GM18499 (cell line): Measurements from ENCODE around the gene PRPSAP2.

ENCODE experiments used
- ATAC-seq: cut with Tn5 transposase; IDR thresholded peaks from one replicate; pipeline ENCODE4 v1.9.1; 2021; ENCODE audit warnings: moderate number of reproducible peaks; ENCODE audit not compliant: insufficient read depth, unreplicated experiment

The PRPSAP2 gene

GRCh38 chr17:18960241-18960665, 102.3 kb downstream of the PRPSAP2 start:
- no peak for ATAC-seq

GRCh38 chr17:18960803-18961511, 103.0 kb downstream of the PRPSAP2 start:
- ATAC-seq: no peak

- ATAC-seq: no peak
Observed at GRCh38 chr17:18961634-18962493, 103.9 kb downstream of the PRPSAP2 start.

- no peak for ATAC-seq
Observed at GRCh38 chr17:18962494-18962815, 104.5 kb downstream of the PRPSAP2 start.

GRCh38 chr17:18963126-18964017, 105.4 kb downstream of the PRPSAP2 start:
- ATAC-seq: no peak

GRCh38 chr17:18964018-18964351, 106.1 kb downstream of the PRPSAP2 start:
- ATAC-seq: no peak

GRCh38 chr17:18964550-18964949, 106.6 kb downstream of the PRPSAP2 start:
- ATAC-seq: no peak

- ATAC-seq: no peak
Observed at GRCh38 chr17:18965530-18966236, 107.8 kb downstream of the PRPSAP2 start.

- ATAC-seq: no peak
Observed at GRCh38 chr17:18966831-18967624, 109.1 kb downstream of the PRPSAP2 start.

- ATAC-seq: no peak
Observed at GRCh38 chr17:18967916-18968315, 110.0 kb downstream of the PRPSAP2 start.

GRCh38 chr17:18968345-18968744, 110.4 kb downstream of the PRPSAP2 start:
- ATAC-seq: no peak

- no peak for ATAC-seq
Observed at GRCh38 chr17:18968945-18969887, 111.3 kb downstream of the PRPSAP2 start.

- ATAC-seq: no peak
Observed at GRCh38 chr17:18970582-18971480, 112.9 kb downstream of the PRPSAP2 start.

GRCh38 chr17:18971801-18972200, 113.9 kb downstream of the PRPSAP2 start:
- no peak for ATAC-seq

GRCh38 chr17:18974407-18975149, 116.6 kb downstream of the PRPSAP2 start:
- no peak for ATAC-seq

GRCh38 chr17:18975597-18975996, 117.7 kb downstream of the PRPSAP2 start:
- no peak for ATAC-seq

- no peak for ATAC-seq
Observed at GRCh38 chr17:18976201-18976600, 118.3 kb downstream of the PRPSAP2 start.
